Liver (tissue), 9 donors: ENCODE measurements around the gene FRMD1. TPM values are rescaled to one million over a fixed set of nuclear protein-coding genes. Genes with fewer than 3 reads are reported as not detected.

Source experiments
- DNase-seq: peaks from one replicate; pipeline ENCODE4 v3.0.0-alpha.2; 2017; ENCODE audit warnings: low spot score
- H3K27ac ChIP-seq, 2 donors: one replicate each; pipeline ENCODE4 v1.7.0; 2013; ENCODE audit warnings: inconsistent platforms in 2 of 2, low read length in 2 of 2, control low read depth in 1 of 2, low read depth in 1 of 2, mild to moderate bottlenecking in 1 of 2
- H3K27me3 ChIP-seq, 4 donors: one replicate each; pipeline versions ENCODE4 v1.6.1 to v1.7.0; 2013; ENCODE audit warnings: low read length in 3 of 4, inconsistent platforms in 1 of 4, mild to moderate bottlenecking in 1 of 4, moderate library complexity in 1 of 4; ENCODE audit not compliant: control insufficient read depth in 4 of 4, insufficient read depth in 4 of 4
- H3K36me3 ChIP-seq, 4 donors: one replicate each; pipeline versions ENCODE4 v1.6.1 to v1.7.0; 2013; ENCODE audit warnings: low read length in 3 of 4, mild to moderate bottlenecking in 3 of 4, low read depth in 1 of 4, moderate library complexity in 1 of 4; ENCODE audit not compliant: control insufficient read depth in 4 of 4, insufficient read depth in 3 of 4
- H3K4me1 ChIP-seq, 4 donors: one replicate each; pipeline versions ENCODE4 v1.6.1 to v1.7.0; 2013; ENCODE audit warnings: low read length in 3 of 4, mild to moderate bottlenecking in 3 of 4, moderate library complexity in 1 of 4; ENCODE audit not compliant: control insufficient read depth in 4 of 4, insufficient read depth in 4 of 4
- H3K4me3 ChIP-seq, 3 donors: one replicate each; pipeline versions ENCODE4 v1.6.1 to v1.7.0; 2013; ENCODE audit warnings: low read length in 3 of 3, control low read depth in 1 of 3, low read depth in 1 of 3, mild to moderate bottlenecking in 1 of 3
- H3K9ac ChIP-seq, 2 donors: one replicate each; pipeline ENCODE4 v1.7.0; 2013; ENCODE audit warnings: low read length in 2 of 2, mild to moderate bottlenecking in 2 of 2, moderate library complexity in 2 of 2, control low read depth in 1 of 2, low read depth in 1 of 2
- H3K9me3 ChIP-seq, 4 donors: one replicate each; pipeline versions ENCODE4 v1.6.1 to v1.7.0; 2013; ENCODE audit warnings: low read length in 3 of 4; ENCODE audit not compliant: control insufficient read depth in 4 of 4
- EGR1 ChIP-seq, 2 donors: IDR thresholded peaks; 2 replicates each; pipeline ENCODE4 v1.6.1; 2016 to 2018; ENCODE audit warnings: antibody characterized with exemption in 2 of 2, low read depth in 2 of 2
- FOXA1 ChIP-seq: IDR thresholded peaks from 2 replicates; pipeline ENCODE4 v1.6.1; 2016; ENCODE audit warnings: antibody characterized with exemption
- FOXA2 ChIP-seq: IDR thresholded peaks from 2 replicates; pipeline ENCODE4 v1.6.1; 2016; ENCODE audit warnings: antibody characterized with exemption
- GABPA ChIP-seq, 2 donors: IDR thresholded peaks in 1 of 2; conservative IDR thresholded peaks in 1 of 2; 2 replicates each; pipeline ENCODE4 v1.6.1; 2016; ENCODE audit warnings: antibody characterized with exemption in 2 of 2, mild to moderate bottlenecking in 1 of 2, moderate library complexity in 1 of 2
- HNF4A ChIP-seq, 2 donors: conservative IDR thresholded peaks; 2 replicates each; pipeline ENCODE4 v1.6.1; 2016; ENCODE audit warnings: antibody characterized with exemption in 2 of 2, mild to moderate bottlenecking in 2 of 2
- HNF4G ChIP-seq: IDR thresholded peaks from 2 replicates; pipeline ENCODE4 v1.6.1; 2016; ENCODE audit warnings: antibody characterized with exemption
- JUND ChIP-seq, 2 donors: IDR thresholded peaks; 2 replicates each; pipeline ENCODE4 v1.6.1; 2016; ENCODE audit warnings: antibody characterized with exemption in 2 of 2
- MAX ChIP-seq: IDR thresholded peaks from 2 replicates; pipeline ENCODE4 v1.6.1; 2016; ENCODE audit warnings: antibody characterized with exemption
- NR2F2 ChIP-seq: IDR thresholded peaks from 2 replicates; pipeline ENCODE4 v1.6.1; 2016; ENCODE audit warnings: antibody characterized with exemption
- RAD21 ChIP-seq, 2 donors: IDR thresholded peaks; 2 replicates each; pipeline ENCODE4 v1.6.1; 2016; ENCODE audit warnings: antibody characterized with exemption in 2 of 2, mild to moderate bottlenecking in 2 of 2
- REST ChIP-seq: IDR thresholded peaks from 2 replicates; pipeline ENCODE4 v1.6.1; 2016; ENCODE audit warnings: antibody characterized with exemption, mild to moderate bottlenecking
- RXRA ChIP-seq, 2 donors: IDR thresholded peaks; 2 replicates each; pipeline ENCODE4 v1.6.1; 2017 to 2018; ENCODE audit warnings: antibody characterized with exemption in 2 of 2, mild to moderate bottlenecking in 1 of 2
- SP1 ChIP-seq: IDR thresholded peaks from 2 replicates; pipeline ENCODE4 v1.6.1; 2018; ENCODE audit warnings: antibody characterized with exemption, mild to moderate bottlenecking
- TAF1 ChIP-seq: conservative IDR thresholded peaks from 2 replicates; pipeline ENCODE4 v1.6.1; 2016; ENCODE audit warnings: antibody characterized with exemption, mild to moderate bottlenecking
- YY1 ChIP-seq: IDR thresholded peaks from 2 replicates; pipeline ENCODE4 v1.6.1; 2016; ENCODE audit warnings: antibody characterized with exemption, mild to moderate bottlenecking
- WGBS: extraction: QIAGEN DNeasy Blood & Tissue Kit; methylation state at CpG from one replicate; pipeline ENCODE4 v1.1.7; 2013; 5-methylcytosine and 5-hydroxymethylcytosine counted together
- polyA plus RNA-seq, 2 donors: library from polyadenylated mRNA; stranded (reverse) in 1 of 2; unstranded in 1 of 2; fragments of 200-250 nt in 1 of 2; fragments of >200 nt in 1 of 2; fragmentation: Nextera tagmentation in 1 of 2; extraction: Ambion mirVana in 1 of 2; gene quantifications; one replicate each; pipeline versions ENCODE4 v1.2.1 to v1.2.3, GENCODE V29; 2013 to 2015
- total RNA-seq, 2 donors: library from RNA; depleted of rRNA; stranded (reverse); fragments of >200 nt; gene quantifications; one replicate each; pipeline ENCODE4 v1.2.3, GENCODE V29; 2014
- TF ChIP-seq, protein P1 (sequence below): IDR thresholded peaks from 2 replicates; pipeline ENCODE4 v1.6.1; 2016; ENCODE audit warnings: antibody characterized with exemption
- TF ChIP-seq, protein P2 (sequence below): fragments of 150-350 bp; IDR thresholded peaks from 2 replicates; pipeline ENCODE4 v1.5.1; 2017; ENCODE audit warnings: improper control_type of control experiment, low read depth, low read length; ENCODE audit not compliant: missing input control
- donor health status: healthy.
- donor health status: healthy.
- donor health status: healthy.
- donor health status: healthy.
- donor health status: healthy.

FRMD1 gene
- total and polyA plus RNA-seq, 4 donors: 0.04 to 0.17 (median 0.12) TPM

- H3K4me1 ChIP-seq: no peaks in the 10 kb centered on the region
- H3K4me3 ChIP-seq: no peak overlapping the region
- TF ChIP-seq EGR1 (IDR thresholded peaks at IDR 0.05; ENCODE audit: low read depth in 2 of 2) (no peak), TAF1 (no peak), MAX (no peak), RXRA (IDR thresholded peaks at IDR 0.05) (no peak), FOXA2 (no peak), RAD21 (IDR thresholded peaks at IDR 0.05) (no peak), SP1 (no peak), GABPA (IDR thresholded peaks at IDR 0.05 in 1 of 2, conservative IDR thresholded peaks at IDR 0.05 in 1 of 2) (no peak), JUND (IDR thresholded peaks at IDR 0.05) (no peak), YY1 (no peak), REST (no peak), HNF4G (no peak), FOXA1 (no peak), HNF4A (conservative IDR thresholded peaks at IDR 0.05) (no peak), NR2F2 (no peak)
- TF ChIP-seq, protein P1, sequence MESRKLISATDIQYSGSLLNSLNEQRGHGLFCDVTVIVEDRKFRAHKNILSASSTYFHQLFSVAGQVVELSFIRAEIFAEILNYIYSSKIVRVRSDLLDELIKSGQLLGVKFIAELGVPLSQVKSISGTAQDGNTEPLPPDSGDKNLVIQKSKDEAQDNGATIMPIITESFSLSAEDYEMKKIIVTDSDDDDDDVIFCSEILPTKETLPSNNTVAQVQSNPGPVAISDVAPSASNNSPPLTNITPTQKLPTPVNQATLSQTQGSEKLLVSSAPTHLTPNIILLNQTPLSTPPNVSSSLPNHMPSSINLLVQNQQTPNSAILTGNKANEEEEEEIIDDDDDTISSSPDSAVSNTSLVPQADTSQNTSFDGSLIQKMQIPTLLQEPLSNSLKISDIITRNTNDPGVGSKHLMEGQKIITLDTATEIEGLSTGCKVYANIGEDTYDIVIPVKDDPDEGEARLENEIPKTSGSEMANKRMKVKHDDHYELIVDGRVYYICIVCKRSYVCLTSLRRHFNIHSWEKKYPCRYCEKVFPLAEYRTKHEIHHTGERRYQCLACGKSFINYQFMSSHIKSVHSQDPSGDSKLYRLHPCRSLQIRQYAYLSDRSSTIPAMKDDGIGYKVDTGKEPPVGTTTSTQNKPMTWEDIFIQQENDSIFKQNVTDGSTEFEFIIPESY: no peak
- TF ChIP-seq, protein P2, sequence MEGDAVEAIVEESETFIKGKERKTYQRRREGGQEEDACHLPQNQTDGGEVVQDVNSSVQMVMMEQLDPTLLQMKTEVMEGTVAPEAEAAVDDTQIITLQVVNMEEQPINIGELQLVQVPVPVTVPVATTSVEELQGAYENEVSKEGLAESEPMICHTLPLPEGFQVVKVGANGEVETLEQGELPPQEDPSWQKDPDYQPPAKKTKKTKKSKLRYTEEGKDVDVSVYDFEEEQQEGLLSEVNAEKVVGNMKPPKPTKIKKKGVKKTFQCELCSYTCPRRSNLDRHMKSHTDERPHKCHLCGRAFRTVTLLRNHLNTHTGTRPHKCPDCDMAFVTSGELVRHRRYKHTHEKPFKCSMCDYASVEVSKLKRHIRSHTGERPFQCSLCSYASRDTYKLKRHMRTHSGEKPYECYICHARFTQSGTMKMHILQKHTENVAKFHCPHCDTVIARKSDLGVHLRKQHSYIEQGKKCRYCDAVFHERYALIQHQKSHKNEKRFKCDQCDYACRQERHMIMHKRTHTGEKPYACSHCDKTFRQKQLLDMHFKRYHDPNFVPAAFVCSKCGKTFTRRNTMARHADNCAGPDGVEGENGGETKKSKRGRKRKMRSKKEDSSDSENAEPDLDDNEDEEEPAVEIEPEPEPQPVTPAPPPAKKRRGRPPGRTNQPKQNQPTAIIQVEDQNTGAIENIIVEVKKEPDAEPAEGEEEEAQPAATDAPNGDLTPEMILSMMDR: no peak
- no peak overlapping the region for H3K27ac ChIP-seq
- no peaks in the 10 kb centered on the region for H3K27me3 ChIP-seq
- WGBS: 95% methylated on average over 6 of the region's 6 CpGs
- peak; percentile 2 for DNase-seq
- H3K9ac ChIP-seq: no peak overlapping the region
- H3K36me3 ChIP-seq: no peaks in the 10 kb centered on the region
- H3K9me3 ChIP-seq: peaks cover 0 to 4% (median 1%) of the 10 kb centered on the region in 4 donors
Observed at GRCh38 chr6:168005796-168006195, 73.2 kb downstream of the FRMD1 start.

- TF ChIP-seq, protein P2: no peak
- no peak overlapping the region for H3K27ac ChIP-seq
- H3K4me3 ChIP-seq: no peak overlapping the region
- no peaks in the 10 kb centered on the region for H3K4me1 ChIP-seq
- no peaks in the 10 kb centered on the region for H3K9me3 ChIP-seq
- 94% methylated on average over 11 of the region's 11 CpGs for WGBS
- DNase-seq: no peak
- H3K27me3 ChIP-seq: no peaks in the 10 kb centered on the region
- no peaks in the 10 kb centered on the region for H3K36me3 ChIP-seq
- no peak overlapping the region for H3K9ac ChIP-seq
Observed at GRCh38 chr6:168004945-168005344, 74.1 kb downstream of the FRMD1 start.
